GM21529 (cell line): Measurements from ENCODE around the gene SAMD13.

Experiments used
- ATAC-seq: cut with Tn5 transposase; IDR thresholded peaks from one replicate; pipeline ENCODE4 v1.9.1; 2021; ENCODE audit not compliant: unreplicated experiment

Gene SAMD13

GRCh38 chr1:84339503-84339902 is 38.0 kb downstream of the SAMD13 start:
- no peak for ATAC-seq

GRCh38 chr1:84344286-84344685 is 42.8 kb downstream of the SAMD13 start:
- no peak for ATAC-seq

GRCh38 chr1:84345220-84345619 is 43.7 kb downstream of the SAMD13 start:
- ATAC-seq = no peak

- ATAC-seq = no peak
Observed at GRCh38 chr1:84347271-84347931, 45.9 kb downstream of the SAMD13 start.

- ATAC-seq = no peak
Observed at GRCh38 chr1:84347932-84348555, 46.5 kb downstream of the SAMD13 start.

- ATAC-seq = no peak
Observed at GRCh38 chr1:84348759-84349158, 47.3 kb downstream of the SAMD13 start.

- ATAC-seq = no peak
Observed at GRCh38 chr1:84350104-84350503, 48.6 kb downstream of the SAMD13 start.

GRCh38 chr1:84350550-84350949 is 49.0 kb downstream of the SAMD13 start:
- ATAC-seq = no peak

GRCh38 chr1:84352298-84353106 is 51.0 kb downstream of the SAMD13 start:
- ATAC-seq = no peak

GRCh38 chr1:84353695-84354094 is 52.2 kb downstream of the SAMD13 start:
- ATAC-seq = no peak

- no peak for ATAC-seq
Observed at GRCh38 chr1:84355556-84355955, 54.0 kb downstream of the SAMD13 start.

- no peak for ATAC-seq
Observed at GRCh38 chr1:84356881-84357280, 55.4 kb downstream of the SAMD13 start.

- ATAC-seq = no peak
Observed at GRCh38 chr1:84358695-84359094, 57.2 kb downstream of the SAMD13 start.

GRCh38 chr1:84360316-84360715 is 58.8 kb downstream of the SAMD13 start:
- ATAC-seq = no peak

GRCh38 chr1:84361796-84362195 is 60.3 kb downstream of the SAMD13 start:
- no peak for ATAC-seq

GRCh38 chr1:84363019-84363418 is 61.5 kb downstream of the SAMD13 start:
- ATAC-seq = no peak

- ATAC-seq = no peak
Observed at GRCh38 chr1:84363622-84364021, 62.1 kb downstream of the SAMD13 start.

- no peak for ATAC-seq
Observed at GRCh38 chr1:84365225-84366221, 64.0 kb downstream of the SAMD13 start.

GRCh38 chr1:84366786-84367185 is 65.3 kb downstream of the SAMD13 start:
- no peak for ATAC-seq

GRCh38 chr1:84367219-84367618 is 65.7 kb downstream of the SAMD13 start:
- ATAC-seq = no peak

GRCh38 chr1:84368441-84368840 is 66.9 kb downstream of the SAMD13 start:
- ATAC-seq = no peak
